ENCODE measurements around the gene CWC27. TPM values are rescaled to one million over a fixed set of nuclear protein-coding genes. Genes with fewer than 3 reads are reported as not detected.

The CWC27 gene
- polyA plus RNA-seq, 2 of the 4 experiments (the other 2 are of a cell fraction): 24.1 to 48.5 TPM

GRCh38 chr5:65047225-65047624 is 278.5 kb downstream of the CWC27 start:
- no peak for ATAC-seq
- no peak for DNase-seq (ENCODE audit: low read depth in 1 of 2, low spot score in 1 of 2)
- TF ChIP-seq, protein P1, sequence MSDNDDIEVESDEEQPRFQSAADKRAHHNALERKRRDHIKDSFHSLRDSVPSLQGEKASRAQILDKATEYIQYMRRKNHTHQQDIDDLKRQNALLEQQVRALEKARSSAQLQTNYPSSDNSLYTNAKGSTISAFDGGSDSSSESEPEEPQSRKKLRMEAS (IDR thresholded peaks at IDR 0.05): no peak
- TF ChIP-seq HES2 (IDR thresholded peaks at IDR 0.05): no peak
- no peak for TF ChIP-seq ELK1 (IDR thresholded peaks at IDR 0.05; ENCODE audit: low read depth, low read length)
- TF ChIP-seq, protein P2, sequence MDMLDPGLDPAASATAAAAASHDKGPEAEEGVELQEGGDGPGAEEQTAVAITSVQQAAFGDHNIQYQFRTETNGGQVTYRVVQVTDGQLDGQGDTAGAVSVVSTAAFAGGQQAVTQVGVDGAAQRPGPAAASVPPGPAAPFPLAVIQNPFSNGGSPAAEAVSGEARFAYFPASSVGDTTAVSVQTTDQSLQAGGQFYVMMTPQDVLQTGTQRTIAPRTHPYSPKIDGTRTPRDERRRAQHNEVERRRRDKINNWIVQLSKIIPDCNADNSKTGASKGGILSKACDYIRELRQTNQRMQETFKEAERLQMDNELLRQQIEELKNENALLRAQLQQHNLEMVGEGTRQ (IDR thresholded peaks at IDR 0.05): no peak
- TF ChIP-seq, protein P3, sequence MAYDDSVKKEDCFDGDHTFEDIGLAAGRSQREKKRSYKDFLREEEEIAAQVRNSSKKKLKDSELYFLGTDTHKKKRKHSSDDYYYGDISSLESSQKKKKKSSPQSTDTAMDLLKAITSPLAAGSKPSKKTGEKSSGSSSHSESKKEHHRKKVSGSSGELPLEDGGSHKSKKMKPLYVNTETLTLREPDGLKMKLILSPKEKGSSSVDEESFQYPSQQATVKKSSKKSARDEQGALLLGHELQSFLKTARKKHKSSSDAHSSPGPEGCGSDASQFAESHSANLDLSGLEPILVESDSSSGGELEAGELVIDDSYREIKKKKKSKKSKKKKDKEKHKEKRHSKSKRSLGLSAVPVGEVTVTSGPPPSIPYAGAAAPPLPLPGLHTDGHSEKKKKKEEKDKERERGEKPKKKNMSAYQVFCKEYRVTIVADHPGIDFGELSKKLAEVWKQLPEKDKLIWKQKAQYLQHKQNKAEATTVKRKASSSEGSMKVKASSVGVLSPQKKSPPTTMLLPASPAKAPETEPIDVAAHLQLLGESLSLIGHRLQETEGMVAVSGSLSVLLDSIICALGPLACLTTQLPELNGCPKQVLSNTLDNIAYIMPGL (CRISPR knock-in tag; IDR thresholded peaks at IDR 0.05; ENCODE audit: borderline replicate concordance): no peak
- no peak for TF ChIP-seq JUN (IDR thresholded peaks at IDR 0.05)
- no peak for TF ChIP-seq HDAC2 (IDR thresholded peaks at IDR 0.05)
- TF ChIP-seq, protein P4, sequence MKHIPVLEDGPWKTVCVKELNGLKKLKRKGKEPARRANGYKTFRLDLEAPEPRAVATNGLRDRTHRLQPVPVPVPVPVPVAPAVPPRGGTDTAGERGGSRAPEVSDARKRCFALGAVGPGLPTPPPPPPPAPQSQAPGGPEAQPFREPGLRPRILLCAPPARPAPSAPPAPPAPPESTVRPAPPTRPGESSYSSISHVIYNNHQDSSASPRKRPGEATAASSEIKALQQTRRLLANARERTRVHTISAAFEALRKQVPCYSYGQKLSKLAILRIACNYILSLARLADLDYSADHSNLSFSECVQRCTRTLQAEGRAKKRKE (CRISPR knock-in tag; IDR thresholded peaks at IDR 0.05; ENCODE audit: low read depth): no peak
- TF ChIP-seq CBX8 (IDR thresholded peaks at IDR 0.05): no peak
- Histone ChIP-seq H3K4me2 (no peak overlapping the region), H3K4me1 (no peaks in the 10 kb centered on the region), H3K27ac (no peak overlapping the region), H3K9me3 (no peaks in the 10 kb centered on the region), H3K4me3 (no peak overlapping the region)
- ChIA-PET CTCF (interaction anchor here (0.5 kb wide), 1 partner anchor 92 kb away, joined by 4 read pairs; no protein-coding TSS in a partner anchor), POLR2A (no interaction called here)
- 79% methylated on average over 3 of the region's 3 CpGs for WGBS (ENCODE audit: missing lambda C conversion rate)
- no peak for FAIRE-seq

DNA sequence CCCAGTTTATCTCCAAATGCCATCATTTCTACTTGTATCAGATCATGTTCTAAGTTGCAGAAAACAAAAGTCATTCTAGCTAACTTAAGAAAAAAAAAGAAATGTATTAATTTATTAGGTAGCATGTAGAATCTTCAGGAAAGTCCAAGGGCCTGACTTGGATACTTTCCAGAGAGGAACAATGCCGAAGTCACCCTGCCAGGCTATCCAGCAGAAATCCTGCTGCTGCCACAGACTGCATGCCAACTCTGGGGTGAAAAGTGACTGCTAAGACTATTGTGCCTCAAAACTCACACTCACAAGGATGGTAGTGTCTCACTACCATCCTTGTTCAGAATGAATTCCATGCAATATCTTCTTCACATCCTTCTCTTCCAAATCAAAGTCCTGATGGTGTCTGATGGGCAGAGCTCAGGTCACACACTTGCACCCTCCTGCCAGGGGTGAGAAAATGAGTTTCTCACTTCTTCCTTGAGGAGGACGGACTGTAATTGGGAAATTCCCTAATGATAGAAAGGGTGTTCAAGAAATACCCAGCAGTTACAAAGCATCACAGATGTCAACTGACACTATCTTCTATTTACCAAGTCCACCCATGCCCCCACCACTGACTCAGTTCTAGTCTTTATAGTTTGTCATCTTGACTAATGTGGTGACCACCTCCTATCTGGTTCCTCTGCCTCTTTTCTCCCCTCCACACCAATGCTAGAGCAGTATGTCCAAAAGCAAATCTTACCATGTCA is 279.4 kb downstream of the CWC27 start:
- Histone ChIP-seq H3K9me3 (no peaks in the 10 kb centered on the region), H3K4me3 (no peak overlapping the region), H3K27ac (no peak overlapping the region), H3K4me1 (no peaks in the 10 kb centered on the region), H3K4me2 (no peak overlapping the region)
- 54% methylated on average over 2 of the region's 2 CpGs for WGBS (ENCODE audit: missing lambda C conversion rate)
- ATAC-seq (no peak; a peak in 1 of 6 replicates), DNase-seq (ENCODE audit: low read depth in 1 of 2, low spot score in 1 of 2) (no peak), FAIRE-seq (no peak)
- no peak for TF ChIP-seq JUNB (IDR thresholded peaks at IDR 0.05)
- TF ChIP-seq, protein P4 (CRISPR knock-in tag; IDR thresholded peaks at IDR 0.05; ENCODE audit: low read depth): no peak
- TF ChIP-seq SMC3 (IDR thresholded peaks at IDR 0.05): no peak
- no peak for TF ChIP-seq NFE2L2 (conservative IDR thresholded peaks at IDR 0.05; ENCODE audit: low read length)
- no peak for TF ChIP-seq ZNF302 (CRISPR knock-in tag; IDR thresholded peaks at IDR 0.05)
- no peak for TF ChIP-seq CBX2 (IDR thresholded peaks at IDR 0.05; ENCODE audit: borderline replicate concordance, low read depth)
- TF ChIP-seq HES2 (IDR thresholded peaks at IDR 0.05): no peak
- TF ChIP-seq, protein P5, sequence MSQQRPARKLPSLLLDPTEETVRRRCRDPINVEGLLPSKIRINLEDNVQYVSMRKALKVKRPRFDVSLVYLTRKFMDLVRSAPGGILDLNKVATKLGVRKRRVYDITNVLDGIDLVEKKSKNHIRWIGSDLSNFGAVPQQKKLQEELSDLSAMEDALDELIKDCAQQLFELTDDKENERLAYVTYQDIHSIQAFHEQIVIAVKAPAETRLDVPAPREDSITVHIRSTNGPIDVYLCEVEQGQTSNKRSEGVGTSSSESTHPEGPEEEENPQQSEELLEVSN (IDR thresholded peaks at IDR 0.05; ENCODE audit: borderline replicate concordance, low read depth): no peak
- TF ChIP-seq FOXS1 (CRISPR knock-in tag; IDR thresholded peaks at IDR 0.05): no peak
- TF ChIP-seq ELK1 (IDR thresholded peaks at IDR 0.05; ENCODE audit: low read depth, low read length): no peak
- TF ChIP-seq FOSL2 (IDR thresholded peaks at IDR 0.05): no peak
- TF ChIP-seq FOSL2 (CRISPR knock-in tag; IDR thresholded peaks at IDR 0.05): no peak
- TF ChIP-seq FOSB (CRISPR knock-in tag; IDR thresholded peaks at IDR 0.05): no peak
- TF ChIP-seq MAFK (IDR thresholded peaks at IDR 0.05; ENCODE audit: partially characterized antibody): no peak
- TF ChIP-seq NR3C1 (IDR thresholded peaks at IDR 0.05): no peak
- no peak for TF ChIP-seq POLR2A (IDR thresholded peaks at IDR 0.05; ENCODE audit: low read length)
- TF ChIP-seq, protein P2 (IDR thresholded peaks at IDR 0.05): no peak
- no peak for TF ChIP-seq RARB (CRISPR knock-in tag; IDR thresholded peaks at IDR 0.05)
- TF ChIP-seq RNF2 (IDR thresholded peaks at IDR 0.05; ENCODE audit: borderline replicate concordance, low read depth): no peak
- no peak for TF ChIP-seq HOXB13 (CRISPR knock-in tag; IDR thresholded peaks at IDR 0.05; ENCODE audit: low read depth)
- ChIA-PET POLR2A (no interaction called here), CTCF (interaction anchor here (1.3 to 2.0 kb wide), 2 partner anchors 10 to 21 kb away, joined by 5 read pairs; no protein-coding TSS in a partner anchor)
